Endothelial cell of hepatic sinusoid (primary cell): ENCODE results near the gene BRIX1.

ENCODE experiments used
- in situ Hi-C: cut with HindIII; loops from 2 replicates; pipeline ENCODE4 v1.10.0; 2017; ENCODE audit warnings: low sequenced_read_pairs

BRIX1 gene

DNA sequence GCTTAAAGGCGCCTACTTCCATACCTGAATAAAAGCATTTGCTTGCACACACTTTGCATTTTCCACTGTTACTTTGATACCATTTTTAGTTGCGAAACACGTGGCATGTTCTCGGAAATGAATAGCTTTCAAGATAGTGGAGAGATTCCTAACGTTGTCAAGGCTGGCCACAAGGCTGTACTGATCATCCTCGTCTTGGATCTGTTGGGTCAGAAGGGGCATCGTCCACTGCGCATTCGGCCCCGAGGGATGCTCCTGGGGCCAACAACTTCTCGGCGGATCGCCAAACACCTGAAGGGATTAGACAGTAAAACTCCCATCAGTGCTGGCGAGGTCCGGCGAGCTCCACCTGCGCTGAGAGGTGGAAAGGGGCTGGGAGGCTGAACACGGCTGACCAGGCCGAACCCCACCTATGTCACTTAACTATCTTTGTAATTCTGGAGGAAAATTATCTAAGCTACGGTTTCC lies 806 bp upstream of the BRIX1 start:
- in situ Hi-C loops: no loop called here

DNA sequence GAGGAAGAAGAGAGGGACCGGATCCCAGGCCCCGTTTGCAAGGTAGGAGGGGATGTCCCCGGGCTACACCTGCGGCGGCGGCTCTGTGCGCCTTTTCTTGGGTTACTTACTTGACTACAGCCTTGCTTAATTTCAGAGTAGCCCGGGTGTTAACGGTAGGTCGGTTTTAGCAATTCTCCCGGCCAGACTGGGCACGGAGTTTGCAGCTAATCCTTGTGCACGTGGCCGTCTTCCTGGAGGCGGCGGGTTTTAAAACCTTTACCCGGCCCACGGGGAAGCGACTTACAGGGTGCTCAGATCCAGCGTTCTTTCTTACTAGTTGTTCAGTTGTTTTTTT lies 313 bp downstream of the BRIX1 start:
- in situ Hi-C loops: no loop called here

DNA sequence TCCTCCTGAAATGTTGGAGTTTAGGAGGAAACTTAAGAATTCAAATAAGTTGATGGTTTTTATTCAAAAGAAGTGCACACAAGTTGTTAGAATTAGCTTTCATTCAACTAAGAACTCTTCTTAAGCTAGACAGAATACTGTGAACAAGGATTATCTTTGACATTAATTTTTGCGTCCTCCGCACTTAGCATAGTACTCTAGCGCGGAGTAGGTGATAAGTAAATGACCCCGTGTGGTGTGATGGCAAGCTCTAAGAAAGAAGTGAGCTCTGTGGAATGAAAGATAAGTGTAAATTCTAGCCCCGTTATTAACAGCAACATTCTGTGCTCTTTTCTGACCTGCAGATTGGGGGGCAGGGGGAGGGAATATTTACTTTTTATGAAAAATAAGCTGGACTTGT lies 1.0 kb downstream of the BRIX1 start:
- in situ Hi-C loops: no loop called here

DNA sequence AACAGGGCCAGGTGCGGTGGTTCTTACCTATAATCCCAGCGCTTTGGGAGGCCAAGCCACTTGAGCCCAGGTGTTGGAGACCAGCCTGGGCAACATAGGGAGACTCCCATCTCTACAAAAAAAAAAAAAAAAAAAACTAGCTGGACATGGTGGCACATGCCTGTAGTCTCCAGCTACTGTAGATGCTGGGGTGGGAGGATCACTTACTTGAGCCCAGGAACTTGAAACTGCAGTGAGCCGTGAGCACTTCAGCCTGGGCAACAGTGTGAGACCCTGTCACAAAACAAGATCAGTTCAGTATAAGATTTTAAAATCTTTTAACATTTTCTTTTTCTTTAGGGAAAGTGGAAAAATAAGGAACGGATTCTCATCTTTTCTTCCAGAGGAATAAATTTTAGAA lies 2.5 kb downstream of the BRIX1 start:
- in situ Hi-C loops: no loop called here

- in situ Hi-C loops: no loop called here
Measured at GRCh38 chr5:34919077-34919476, 3.6 kb downstream of the BRIX1 start.

GRCh38 chr5:34923256-34923655 lies 7.7 kb downstream of the BRIX1 start:
- in situ Hi-C loops: loop anchor here (5.0 kb wide), 1 partner anchor 76 kb away; no protein-coding TSS in a partner anchor

- in situ Hi-C loops: loop anchor here (5.0 kb wide), 1 partner anchor 77 kb away; no protein-coding TSS in a partner anchor
Measured at GRCh38 chr5:34923694-34924461, 8.4 kb downstream of the BRIX1 start.

GRCh38 chr5:34924462-34924765 lies 8.9 kb downstream of the BRIX1 start:
- in situ Hi-C loops: loop anchor here (5.0 kb wide), 1 partner anchor 77 kb away; no protein-coding TSS in a partner anchor

GRCh38 chr5:34926318-34926888 lies 10.9 kb downstream of the BRIX1 start:
- in situ Hi-C loops: no loop called here

DNA sequence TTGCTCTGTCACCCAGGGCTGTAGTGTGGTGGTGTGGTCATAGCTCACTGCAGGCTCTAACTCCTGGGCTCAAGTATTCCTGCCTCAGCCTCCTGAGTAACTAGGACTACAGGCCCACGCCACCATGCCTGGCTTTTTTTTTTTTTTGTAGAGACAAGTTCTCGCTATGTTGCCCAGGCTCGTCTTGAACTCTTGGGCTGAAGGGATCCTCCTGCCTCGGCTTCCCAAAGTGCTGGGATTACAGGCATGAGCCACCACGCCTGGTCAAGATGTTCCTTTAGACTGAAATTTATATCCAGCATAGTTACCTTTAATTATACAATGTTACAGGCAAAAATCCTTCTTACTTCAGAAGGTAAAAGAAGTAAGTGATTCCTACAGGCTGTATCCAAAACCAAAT lies 12.3 kb downstream of the BRIX1 start:
- in situ Hi-C loops: no loop called here

GRCh38 chr5:34928267-34928666 lies 12.8 kb downstream of the BRIX1 start:
- in situ Hi-C loops: no loop called here

GRCh38 chr5:34929134-34929719 lies 13.7 kb downstream of the BRIX1 start, which contains the start of gene DNAJC21:
TSS of gene DNAJC21 (plus strand) at chr5:34929559. CDS start at chr5:34929820, 261 bp downstream.
- in situ Hi-C loops: no loop called here

DNA sequence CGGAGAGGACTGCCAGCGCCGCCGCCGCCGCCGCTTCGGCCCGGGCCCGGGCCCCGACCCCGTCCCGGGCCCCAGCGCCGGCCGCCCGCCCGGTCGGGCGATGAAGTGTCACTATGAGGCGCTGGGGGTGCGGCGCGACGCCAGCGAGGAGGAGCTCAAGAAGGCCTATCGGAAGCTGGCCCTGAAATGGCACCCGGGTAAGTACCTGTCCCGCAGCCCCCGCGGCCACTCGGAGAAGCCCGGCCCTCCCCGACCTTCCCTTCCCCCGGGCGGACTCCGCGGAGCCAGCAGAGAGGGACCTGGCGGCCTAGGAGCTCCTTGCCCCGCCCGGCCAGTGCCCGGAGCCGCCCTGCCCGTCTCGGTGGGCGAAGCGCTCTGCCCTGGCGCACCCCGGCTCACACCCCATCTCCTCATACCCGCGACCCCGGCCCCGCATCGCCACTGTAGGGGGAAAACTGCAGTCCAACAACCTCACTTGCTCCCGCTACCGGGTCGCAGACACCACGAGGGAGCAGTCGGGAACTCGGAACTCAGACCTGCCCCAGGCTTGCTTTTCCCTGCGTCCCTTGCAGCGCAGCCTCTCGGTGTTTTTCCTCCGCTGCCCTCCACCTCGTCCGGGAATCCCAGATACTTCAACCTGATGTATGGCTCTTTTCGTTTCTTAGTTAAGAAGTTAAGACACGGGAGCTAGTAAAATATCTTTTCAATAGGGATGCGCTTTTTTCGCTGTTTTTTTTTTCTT lies 14.4 kb downstream of the BRIX1 start:
- in situ Hi-C loops: no loop called here

- in situ Hi-C loops: no loop called here
Measured at GRCh38 chr5:34930462-34930844, 14.9 kb downstream of the BRIX1 start.

DNA sequence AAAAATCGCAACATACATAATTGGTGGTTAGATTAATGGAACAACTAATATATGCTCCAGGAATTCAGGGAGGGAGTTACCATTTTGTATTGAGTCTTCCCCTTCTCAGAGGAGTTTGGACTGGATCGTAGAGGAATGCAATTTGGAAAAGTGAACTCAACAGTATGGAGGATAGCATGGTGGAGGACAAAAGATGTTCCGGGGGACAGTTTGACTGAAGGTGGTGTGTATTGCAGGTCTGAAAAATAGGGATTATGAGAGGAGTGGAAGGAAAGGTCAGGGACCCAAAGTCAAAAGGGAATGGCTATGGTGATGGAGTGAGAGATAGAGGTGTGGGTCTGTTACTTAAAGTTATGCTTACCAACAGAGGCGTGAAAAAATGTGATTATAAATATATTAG lies 15.4 kb downstream of the BRIX1 start:
- in situ Hi-C loops: no loop called here

DNA sequence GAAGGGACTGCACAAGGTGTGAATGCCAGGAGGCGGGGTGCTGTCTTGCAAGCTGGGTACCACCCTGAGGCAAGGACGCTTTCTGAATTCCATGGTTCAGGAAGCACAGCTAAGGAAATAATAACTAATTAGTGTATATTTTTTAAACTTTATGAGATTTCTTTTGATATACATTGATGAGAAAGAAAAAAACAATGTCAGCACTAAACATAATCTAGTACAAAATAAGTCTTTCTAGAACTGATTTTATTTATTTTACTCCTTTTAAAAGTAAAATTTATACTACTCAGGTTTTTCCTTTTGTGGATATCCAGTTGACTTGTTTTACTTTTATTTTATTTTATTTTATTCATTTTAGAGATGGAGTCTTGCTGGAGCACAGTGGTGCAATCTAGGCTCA lies 17.4 kb downstream of the BRIX1 start:
- in situ Hi-C loops: no loop called here

DNA sequence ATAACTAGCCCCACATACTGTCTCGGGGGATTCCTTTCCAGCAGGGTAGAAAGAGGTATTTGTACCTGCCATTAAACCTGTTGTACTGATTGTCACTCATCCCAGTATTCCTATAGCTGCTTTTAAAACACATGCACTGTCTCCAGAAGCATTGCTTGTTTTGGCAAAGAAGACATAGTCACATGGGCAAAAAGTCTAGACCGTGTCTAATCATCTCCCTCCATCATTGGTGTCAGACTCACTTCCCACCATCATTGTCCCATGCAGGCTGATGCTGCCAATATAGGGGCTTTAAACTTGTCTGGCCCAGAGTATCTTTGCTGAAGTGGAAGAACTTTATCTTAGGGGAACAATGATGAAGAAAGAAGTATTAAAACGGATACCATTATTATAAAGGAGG lies 26.4 kb downstream of the BRIX1 start:
- in situ Hi-C loops: no loop called here

GRCh38 chr5:34944044-34944443 lies 28.5 kb downstream of the BRIX1 start:
- in situ Hi-C loops: no loop called here

- in situ Hi-C loops: no loop called here
Measured at GRCh38 chr5:34944460-34945047, 29.0 kb downstream of the BRIX1 start.

DNA sequence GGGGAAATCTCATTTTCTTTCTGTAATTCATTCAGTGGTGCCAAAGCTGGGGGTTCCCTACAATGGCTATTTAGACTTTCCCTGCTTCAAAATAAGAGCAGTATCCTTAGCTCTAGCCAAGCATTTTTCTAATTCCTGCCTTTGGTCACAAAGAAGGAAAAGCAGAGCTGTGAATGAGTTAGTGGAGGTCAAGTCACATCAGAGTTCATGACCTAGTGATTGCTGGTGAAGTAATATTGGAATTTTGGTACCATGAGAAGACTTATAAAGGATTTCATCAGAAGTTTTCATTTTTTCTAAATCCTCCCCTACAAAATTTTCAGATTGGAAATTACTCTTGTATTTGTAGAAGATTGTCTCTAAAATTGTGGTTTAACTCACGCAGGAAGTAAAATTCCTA lies 41.8 kb downstream of the BRIX1 start:
- in situ Hi-C loops: no loop called here
